ENCODE measurements around the gene CHEK1. TPM values are rescaled to one million over a fixed set of nuclear protein-coding genes. Genes with fewer than 3 reads are reported as not detected.

CHEK1 gene
- total and polyA plus RNA-seq, 3 donors from 2014 or later, result 11.5 to 25.8 (median 25.1) TPM

DNA sequence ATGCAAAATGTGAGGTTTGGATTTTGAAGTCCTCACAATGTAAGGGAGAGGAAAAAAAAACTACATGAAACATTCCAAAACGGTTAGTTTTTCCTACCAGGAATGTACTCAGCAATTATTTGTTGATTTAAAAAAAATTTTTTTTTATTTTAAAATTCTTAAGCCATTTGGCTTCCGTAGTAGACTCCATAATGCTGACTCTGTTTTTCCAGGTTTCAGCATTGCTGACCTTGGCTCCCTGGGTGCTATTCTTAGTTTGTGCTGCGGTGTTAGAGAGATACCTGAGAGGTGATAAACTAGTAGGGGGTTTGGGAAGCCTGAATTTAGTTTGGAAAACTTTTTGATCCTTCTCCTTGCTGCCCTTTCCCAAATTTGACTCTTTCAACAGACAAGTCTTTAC is 21.8 kb upstream of the CHEK1 start:
- Histone ChIP-seq H3K4me3 (no peak overlapping the region), H3K9me3 (no peaks in the 10 kb centered on the region), H3K27me3 (no peaks in the 10 kb centered on the region), H3K36me3 (ENCODE audit: low read depth, missing control alignments) (no peaks in the 10 kb centered on the region), H3K27ac (no peak overlapping the region), H3K4me1 (no peaks in the 10 kb centered on the region)
- 53 to 54% methylated on average over 3 of the region's 3 CpGs for WGBS, 2 donors
- DNase-seq, result no peak
- intact Hi-C loops (cut with DNase I; ENCODE audit: low total_unique reads), result no loop called here
- TF ChIP-seq POLR2A (IDR thresholded peaks at IDR 0.05), result no peak
- TF ChIP-seq, protein P1, sequence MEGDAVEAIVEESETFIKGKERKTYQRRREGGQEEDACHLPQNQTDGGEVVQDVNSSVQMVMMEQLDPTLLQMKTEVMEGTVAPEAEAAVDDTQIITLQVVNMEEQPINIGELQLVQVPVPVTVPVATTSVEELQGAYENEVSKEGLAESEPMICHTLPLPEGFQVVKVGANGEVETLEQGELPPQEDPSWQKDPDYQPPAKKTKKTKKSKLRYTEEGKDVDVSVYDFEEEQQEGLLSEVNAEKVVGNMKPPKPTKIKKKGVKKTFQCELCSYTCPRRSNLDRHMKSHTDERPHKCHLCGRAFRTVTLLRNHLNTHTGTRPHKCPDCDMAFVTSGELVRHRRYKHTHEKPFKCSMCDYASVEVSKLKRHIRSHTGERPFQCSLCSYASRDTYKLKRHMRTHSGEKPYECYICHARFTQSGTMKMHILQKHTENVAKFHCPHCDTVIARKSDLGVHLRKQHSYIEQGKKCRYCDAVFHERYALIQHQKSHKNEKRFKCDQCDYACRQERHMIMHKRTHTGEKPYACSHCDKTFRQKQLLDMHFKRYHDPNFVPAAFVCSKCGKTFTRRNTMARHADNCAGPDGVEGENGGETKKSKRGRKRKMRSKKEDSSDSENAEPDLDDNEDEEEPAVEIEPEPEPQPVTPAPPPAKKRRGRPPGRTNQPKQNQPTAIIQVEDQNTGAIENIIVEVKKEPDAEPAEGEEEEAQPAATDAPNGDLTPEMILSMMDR (IDR thresholded peaks at IDR 0.05), result no peak

GRCh38 chr11:125605417-125605816 is 19.5 kb upstream of the CHEK1 start:
- DNase-seq, result no peak
- H3K4me1 ChIP-seq, result no peaks in the 10 kb centered on the region
- intact Hi-C loops (cut with DNase I; ENCODE audit: low total_unique reads), result no loop called here
- no peak overlapping the region for H3K4me3 ChIP-seq
- H3K36me3 ChIP-seq (ENCODE audit: low read depth, missing control alignments), result no peaks in the 10 kb centered on the region
- H3K9me3 ChIP-seq, result no peaks in the 10 kb centered on the region
- H3K27me3 ChIP-seq, result no peaks in the 10 kb centered on the region
- no peak overlapping the region for H3K27ac ChIP-seq
- TF ChIP-seq, protein P1 (IDR thresholded peaks at IDR 0.05), result no peak
- no peak for TF ChIP-seq POLR2A (IDR thresholded peaks at IDR 0.05)

DNA sequence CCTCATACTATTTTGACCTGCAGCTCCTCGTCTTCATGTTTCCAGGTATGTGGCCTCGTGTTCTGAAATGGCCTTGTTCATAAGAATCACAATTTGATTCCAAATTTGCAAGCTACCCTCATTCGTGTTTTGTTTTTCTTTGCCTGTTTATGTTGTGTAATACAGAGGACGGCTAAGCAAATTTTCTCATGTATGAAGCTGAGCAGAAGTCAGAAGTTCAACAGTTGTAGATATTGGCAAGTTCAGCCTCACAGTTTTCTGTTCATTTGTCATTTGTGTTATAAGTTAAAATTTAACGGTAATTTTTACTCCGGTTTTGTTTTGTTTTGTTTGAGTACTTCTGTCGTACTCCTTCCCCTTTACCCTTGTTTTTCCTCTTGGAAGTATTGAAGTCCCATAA is 15.4 kb upstream of the CHEK1 start:
- DNase-seq, result no peak
- Histone ChIP-seq H3K4me3 (no peak overlapping the region), H3K27me3 (no peaks in the 10 kb centered on the region), H3K9me3 (no peaks in the 10 kb centered on the region), H3K4me1 (no peaks in the 10 kb centered on the region), H3K27ac (no peak overlapping the region), H3K36me3 (ENCODE audit: low read depth, missing control alignments) (no peaks in the 10 kb centered on the region)
- intact Hi-C loops (cut with DNase I; ENCODE audit: low total_unique reads), result no loop called here
- WGBS, 2 donors, result 75 to 86% methylated on average over 7 of the region's 7 CpGs
- TF ChIP-seq, protein P1 (IDR thresholded peaks at IDR 0.05), result no peak
- TF ChIP-seq POLR2A (IDR thresholded peaks at IDR 0.05), result no peak

- DNase-seq, result no peak
- intact Hi-C loops (cut with DNase I; ENCODE audit: low total_unique reads), result no loop called here
- H3K36me3 ChIP-seq (ENCODE audit: low read depth, missing control alignments), result no peaks in the 10 kb centered on the region
- TF ChIP-seq, protein P1 (IDR thresholded peaks at IDR 0.05), result no peak
- no peak for TF ChIP-seq POLR2A (IDR thresholded peaks at IDR 0.05)
- 90 to 94% methylated on average over 4 of the region's 4 CpGs for WGBS, 2 donors
- H3K4me1 ChIP-seq, result no peaks in the 10 kb centered on the region
- H3K27me3 ChIP-seq, result no peaks in the 10 kb centered on the region
- H3K9me3 ChIP-seq, result no peaks in the 10 kb centered on the region
- no peak overlapping the region for H3K27ac ChIP-seq
- H3K4me3 ChIP-seq, result no peak overlapping the region
These were observed 6.6 kb upstream of the CHEK1 start for GRCh38 chr11:125618383-125618782.

- Histone ChIP-seq H3K27me3 (no peaks in the 10 kb centered on the region), H3K27ac (no peak overlapping the region), H3K4me1 (peaks cover 6% of the 10 kb centered on the region), H3K36me3 (ENCODE audit: low read depth, missing control alignments) (no peaks in the 10 kb centered on the region), H3K4me3 (no peak overlapping the region), H3K9me3 (no peaks in the 10 kb centered on the region)
- 82 to 87% methylated on average over 2 of the region's 2 CpGs for WGBS, 2 donors
- TF ChIP-seq, protein P1 (IDR thresholded peaks at IDR 0.05), result no peak
- TF ChIP-seq POLR2A (IDR thresholded peaks at IDR 0.05), result no peak
- DNase-seq, result no peak
- intact Hi-C loops (cut with DNase I; ENCODE audit: low total_unique reads), result loop anchor here (10.0 kb wide), 1 partner anchor 253 kb away; no protein-coding TSS in a partner anchor
These were observed 3.0 kb upstream of the CHEK1 start for GRCh38 chr11:125621995-125622394.

Data from testis (tissue), 3 donors.